GM18909 (cell line): ENCODE results near the gene MLXIP.
"Not testable (repeated sequence)": the region's sequence is repeated elsewhere in the genome, so short reads cannot be mapped to it uniquely, and the experiment has no call there.

Source experiments
- ATAC-seq: cut with Tn5 transposase; IDR thresholded peaks from one replicate; pipeline ENCODE4 v1.9.1; 2021; ENCODE audit warnings: mild to moderate bottlenecking; ENCODE audit not compliant: unreplicated experiment, poor library complexity

MLXIP gene

GRCh38 chr12:122078141-122079032, at the start of gene MLXIP:
Gene MLXIP, plus strand, starts transcription at chr12:122078756. Its CDS starts 98 bp downstream, at chr12:122078854.
- ATAC-seq: peak; percentile 77

GRCh38 chr12:122028905-122029560, 49.5 kb upstream of the MLXIP start:
- ATAC-seq: no peak

- ATAC-seq: no peak
Observed at GRCh38 chr12:122029620-122030423, 48.7 kb upstream of the MLXIP start.

- no peak for ATAC-seq
Observed at GRCh38 chr12:122030424-122031035, 48.0 kb upstream of the MLXIP start.

GRCh38 chr12:122031342-122032216, 47.0 kb upstream of the MLXIP start:
- no peak for ATAC-seq

GRCh38 chr12:122032580-122032979, 46.0 kb upstream of the MLXIP start:
- no peak for ATAC-seq

- no peak for ATAC-seq
Observed at GRCh38 chr12:122035292-122035691, 43.3 kb upstream of the MLXIP start.

GRCh38 chr12:122036153-122036552, 42.4 kb upstream of the MLXIP start:
- no peak for ATAC-seq

- no peak for ATAC-seq
Observed at GRCh38 chr12:122040579-122041386, 37.8 kb upstream of the MLXIP start.

GRCh38 chr12:122041458-122041857, 37.1 kb upstream of the MLXIP start:
- not testable (repeated sequence) for ATAC-seq

GRCh38 chr12:122042910-122043309, 35.6 kb upstream of the MLXIP start:
- ATAC-seq: no peak

GRCh38 chr12:122043476-122043875, 35.1 kb upstream of the MLXIP start:
- no peak for ATAC-seq

- no peak for ATAC-seq
Observed at GRCh38 chr12:122045262-122045661, 33.3 kb upstream of the MLXIP start.

- ATAC-seq: no peak
Observed at GRCh38 chr12:122046145-122046544, 32.4 kb upstream of the MLXIP start.

GRCh38 chr12:122048151-122048550, 30.4 kb upstream of the MLXIP start:
- ATAC-seq: no peak

- ATAC-seq: no peak
Observed at GRCh38 chr12:122049827-122050226, 28.7 kb upstream of the MLXIP start.

- no peak for ATAC-seq
Observed at GRCh38 chr12:122050706-122051105, 27.9 kb upstream of the MLXIP start.

GRCh38 chr12:122051231-122051876, 27.2 kb upstream of the MLXIP start:
- ATAC-seq: no peak
